ENCODE results near the gene RASD1. TPM values are rescaled to one million over a fixed set of nuclear protein-coding genes. Genes with fewer than 3 reads are reported as not detected.

The RASD1 gene
- total and polyA plus RNA-seq, 2 of the 4 experiments (the other 2 are of a cell fraction): 0.54 to 1.8 TPM

- no peak for TF ChIP-seq RFX5 (IDR thresholded peaks at IDR 0.05; ENCODE audit: low read depth, low read length)
- no peak for TF ChIP-seq CEBPB (IDR thresholded peaks at IDR 0.05; ENCODE audit: low read depth, low read length)
These were observed 32.8 kb upstream of the RASD1 start (continued) for GRCh38 chr17:17528696-17529652.

GRCh38 chr17:17527956-17528500 is 31.8 kb upstream of the RASD1 start:
- CTCF ChIA-PET: no interaction called here
- WGBS, 2 experiments (ENCODE audit: extremely low coverage in 2 of 2, insufficient read length in 1 of 2): 65% methylated on average over 9 of the region's 17 CpGs; no CpG with 5 or more reads in 1 of the 2 experiments
- in situ Hi-C loops (cut with MboI; ENCODE audit: low sequenced_read_pairs): no loop called here

More at GRCh38 chr17:17527956-17528500, 31.8 kb upstream of the RASD1 start:
- no peak overlapping the region for H3K4ac ChIP-seq (ENCODE audit: low read depth, low read length)
- no peak overlapping the region for H3K4me2 ChIP-seq (ENCODE audit: low read depth, low read length)
- H4K8ac ChIP-seq (ENCODE audit: low read depth in 2 of 2, low read length in 2 of 2): no peak overlapping the region
- no peaks in the 10 kb centered on the region for H3K36me3 ChIP-seq (ENCODE audit: control insufficient read depth, insufficient read depth, low read length)
- H2BK15ac ChIP-seq (ENCODE audit: low read depth, low read length): no peak overlapping the region
- intact Hi-C loops (cut with micrococcal nuclease) (no loop called here), dilution Hi-C loops (cut with HindIII; ENCODE audit: low sequenced_read_pairs, unreplicated experiment) (no loop called here)
- no TSS peak for BruUV-seq (replicated peaks)
- H2BK5ac ChIP-seq (ENCODE audit: low read depth, low read length, poor library complexity, severe bottlenecking): no peak overlapping the region
- no peak overlapping the region for H2BK120ac ChIP-seq (ENCODE audit: low read depth, low read length)
- H3K18ac ChIP-seq (ENCODE audit: low read depth, low read length): no peak overlapping the region
- 0 out of 4 replicates have a peak, but pooled peaks cover 0 to 3% of the 10 kb centered on the region in 2 experiments for H3K79me1 ChIP-seq (ENCODE audit: low read depth in 1 of 2, low read length in 2 of 2)
- POLR2A ChIA-PET (ENCODE audit: unreplicated experiment): no interaction called here
- no peaks in the 10 kb centered on the region; the same call in 1 of the 2 replicates for H4K20me1 ChIP-seq (ENCODE audit: insufficient read depth, low read length)
- H3K9me3 ChIP-seq (ENCODE audit: control insufficient read depth, insufficient read depth, low read length): no peaks in the 10 kb centered on the region
- no peak overlapping the region for H2AFZ ChIP-seq (replicated peaks; ENCODE audit: low read length, poor library complexity)
- H3K27me3 ChIP-seq (ENCODE audit: control insufficient read depth, insufficient read depth, low read length): no peaks in the 10 kb centered on the region; the same call in 1 of the 2 replicates
- no peak overlapping the region for H2AK5ac ChIP-seq (ENCODE audit: low read depth, low read length)
- H3K9ac ChIP-seq (ENCODE audit: low read depth, low read length): no peak overlapping the region
- H4K5ac ChIP-seq (ENCODE audit: low read depth, low read length): no peak overlapping the region
- ATAC-seq (ENCODE audit: low read depth): no peak
- H3K9me1 ChIP-seq (ENCODE audit: insufficient read depth, low read length): no peaks in the 10 kb centered on the region
- no peaks in the 10 kb centered on the region for H3K4me1 ChIP-seq (ENCODE audit: control insufficient read depth, insufficient read depth, low read length)
- H2BK20ac ChIP-seq (ENCODE audit: low read depth, low read length): no peak overlapping the region
- H3K14ac ChIP-seq (replicated peaks; ENCODE audit: low read depth, low read length): no peak overlapping the region
- H3K23ac ChIP-seq (ENCODE audit: low read depth, low read length): no peak overlapping the region
- peak overlapping the region; percentile 29 for H2AK9ac ChIP-seq (replicated peaks; ENCODE audit: low read depth, low read length, poor library complexity)
- H4K91ac ChIP-seq (ENCODE audit: insufficient read depth, low read depth, low read length): no peak overlapping the region
- H3K56ac ChIP-seq (ENCODE audit: extremely low read depth, insufficient read depth, low read length): no peak overlapping the region
- TF ChIP-seq ELK1 (IDR thresholded peaks at IDR 0.05; ENCODE audit: borderline replicate concordance, low read depth, low read length) (no peak), RAD21 (IDR thresholded peaks at IDR 0.05; ENCODE audit: low read length) (no peak), CEBPB (IDR thresholded peaks at IDR 0.05; ENCODE audit: low read depth, low read length) (no peak), NFE2L2 (IDR thresholded peaks at IDR 0.05; ENCODE audit: low read depth, low read length) (no peak), MAFK (IDR thresholded peaks at IDR 0.05; ENCODE audit: low read depth, low read length) (no peak)
- H3K27ac ChIP-seq (ENCODE audit: insufficient read depth, low read length): no peak overlapping the region
- no peak overlapping the region for H3K4me3 ChIP-seq (ENCODE audit: insufficient read depth, low read depth, low read length)
- DNase-seq: no peak
